Endothelial cell (in vitro differentiated cells): Measurements from ENCODE around the gene GLE1. TPM values are rescaled to one million over a fixed set of nuclear protein-coding genes. Genes with fewer than 3 reads are reported as not detected.

ENCODE experiments used
- DNase-seq: peaks from one replicate; pipeline ENCODE4 v3.0.0; 2021; ENCODE audit warnings: low spot score
- H3K27ac Mint-ChIP-seq: one replicate; pipeline ENCODE4 v1.8.0; 2021; ENCODE audit warnings: mixed read lengths, inconsistent platforms; ENCODE audit not compliant: unreplicated experiment
- H3K27me3 Mint-ChIP-seq: one replicate; pipeline ENCODE4 v1.8.0; 2021; ENCODE audit warnings: mild to moderate bottlenecking, moderate library complexity, mixed read lengths, inconsistent platforms; ENCODE audit not compliant: unreplicated experiment
- H3K36me3 Mint-ChIP-seq: one replicate; pipeline ENCODE4 v1.8.0; 2021; ENCODE audit warnings: mild to moderate bottlenecking, low read depth, mixed read lengths, inconsistent platforms; ENCODE audit not compliant: unreplicated experiment
- H3K4me1 Mint-ChIP-seq: one replicate; pipeline ENCODE4 v1.8.0; 2021; ENCODE audit warnings: mild to moderate bottlenecking, mixed read lengths, inconsistent platforms; ENCODE audit not compliant: unreplicated experiment
- H3K4me3 Mint-ChIP-seq: one replicate; pipeline ENCODE4 v1.8.0; 2021; ENCODE audit warnings: mild to moderate bottlenecking, mixed read lengths, inconsistent platforms; ENCODE audit not compliant: unreplicated experiment
- H3K9me3 Mint-ChIP-seq: one replicate; pipeline ENCODE4 v1.8.0; 2021; ENCODE audit warnings: mixed read lengths, inconsistent platforms; ENCODE audit not compliant: unreplicated experiment
- CTCF ChIP-seq: fragments of 200-600 bp; sonication (generic); IDR thresholded peaks from one replicate; pipeline ENCODE4 v1.5.0; 2021; ENCODE audit warnings: antibody characterized with exemption; ENCODE audit not compliant: unreplicated experiment
- long read RNA-seq: library from polyadenylated mRNA; unstranded; transcript quantifications from one replicate; pipeline ENCODE4 v2.0.0, GENCODE V29; 2020; ENCODE audit not compliant: unreplicated experiment
- total RNA-seq: library from RNA; stranded (reverse); fragmentation: NEBNext Ultra II Directional; extraction: Animal tissue kit (Norgen Biotek cat#: 25700); gene quantifications from one replicate; pipeline ENCODE4 v1.2.1, GENCODE V29; 2021; ENCODE audit not compliant: unreplicated experiment

The GLE1 gene
- 17.5 TPM for total RNA-seq
- long read RNA-seq, transcript GLE1-201 (16 exons, 3,321 nt) = major isoform, 6 of 12 reads
- long read RNA-seq, partial matches to known transcripts = 2 of 12 reads
- long read RNA-seq, other reads (novel, unspliced or antisense) = 4 of 12 reads

- no peaks in the 10 kb centered on the region for H3K9me3 Mint-ChIP-seq
- peak within 1 kb of the TSS; percentile 98 for H3K4me3 Mint-ChIP-seq
- peak; percentile 97 for DNase-seq
- no peak for TF ChIP-seq CTCF
- H3K36me3 Mint-ChIP-seq = peaks cover 26% of the 10 kb centered on the region
- peaks cover 19% of the 10 kb centered on the region for H3K4me1 Mint-ChIP-seq
- H3K27me3 Mint-ChIP-seq = no peaks in the 10 kb centered on the region
- H3K27ac Mint-ChIP-seq = peak within 1 kb of the TSS; percentile 93
Observed at GRCh38 chr9:128504485-128505413, at the start of gene GLE1. TSS of gene GLE1 (plus strand) at chr9:128504719. CDS start at chr9:128504806, 87 bp downstream.

GRCh38 chr9:128454991-128455390 is 49.5 kb upstream of the GLE1 start:
- peak overlapping the region; percentile 48 for H3K27ac Mint-ChIP-seq
- TF ChIP-seq CTCF = no peak
- peaks cover 29% of the 10 kb centered on the region for H3K4me1 Mint-ChIP-seq
- peaks cover 9% of the 10 kb centered on the region for H3K27me3 Mint-ChIP-seq
- H3K4me3 Mint-ChIP-seq = peak overlapping the region; percentile 72
- H3K9me3 Mint-ChIP-seq = no peaks in the 10 kb centered on the region
- H3K36me3 Mint-ChIP-seq = peaks cover 13% of the 10 kb centered on the region
- DNase-seq = no peak

GRCh38 chr9:128455849-128456612 is 48.5 kb upstream of the GLE1 start, which contains the start of gene ODF2:
TSS of gene ODF2 (plus strand) at chr9:128456006. CDS start at chr9:128456092, 86 bp downstream.
- Mint-ChIP-seq H3K27me3 (peaks cover 9% of the 10 kb centered on the region), H3K27ac (peak within 1 kb of the TSS; percentile 93), H3K4me3 (peak within 1 kb of the TSS; percentile 89), H3K36me3 (peaks cover 22% of the 10 kb centered on the region), H3K4me1 (peaks cover 37% of the 10 kb centered on the region), H3K9me3 (no peaks in the 10 kb centered on the region)
- no peak for TF ChIP-seq CTCF
- peak; percentile 99 for DNase-seq

GRCh38 chr9:128456613-128457061 is 47.9 kb upstream of the GLE1 start:
- Mint-ChIP-seq H3K9me3 (no peaks in the 10 kb centered on the region), H3K36me3 (peaks cover 24% of the 10 kb centered on the region), H3K4me1 (peaks cover 37% of the 10 kb centered on the region), H3K27ac (no peak overlapping the region), H3K4me3 (peak overlapping the region; percentile 89), H3K27me3 (peaks cover 9% of the 10 kb centered on the region)
- TF ChIP-seq CTCF = no peak
- DNase-seq = peak; percentile 33
